Measurements from ENCODE around the gene ANK3.

Gene ANK3

DNA sequence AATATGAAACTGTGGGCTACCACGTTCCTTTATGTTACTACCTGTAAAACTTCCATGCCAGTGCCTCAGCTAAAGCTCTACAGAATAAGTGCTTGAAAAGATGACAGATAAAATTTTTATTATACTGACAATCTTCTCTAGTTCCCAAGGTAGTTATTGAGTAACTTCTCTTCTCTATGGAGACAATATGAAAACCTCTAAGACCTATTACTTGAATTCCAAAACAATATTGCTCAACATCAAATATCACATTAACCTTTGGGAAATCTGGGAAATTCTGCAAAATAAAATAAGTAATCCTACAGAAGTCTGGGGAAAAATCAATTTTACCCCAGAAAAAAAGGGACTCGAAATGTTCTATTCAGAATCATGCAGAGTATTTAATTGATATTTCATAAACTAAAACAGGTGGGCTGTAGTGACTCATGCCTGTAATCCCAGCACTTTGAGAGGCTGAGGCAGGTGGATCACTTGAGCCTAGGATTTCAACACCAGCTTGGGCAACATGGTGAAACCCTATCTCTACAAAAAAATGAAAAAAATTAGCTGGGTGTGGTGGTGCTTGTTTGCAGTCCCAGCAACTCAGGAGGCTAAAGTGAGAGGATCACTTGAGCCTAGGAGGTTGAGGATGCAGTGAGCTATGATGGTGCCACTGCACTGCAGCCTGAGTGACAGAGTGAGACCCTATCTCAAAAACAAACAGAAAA is 23.8 kb upstream of the ANK3 start:
- DNase-seq (ENCODE audit: low spot score), result no peak

GRCh38 chr10:60410970-60411369 is 21.3 kb upstream of the ANK3 start:
- DNase-seq (ENCODE audit: low spot score), result no peak

DNA sequence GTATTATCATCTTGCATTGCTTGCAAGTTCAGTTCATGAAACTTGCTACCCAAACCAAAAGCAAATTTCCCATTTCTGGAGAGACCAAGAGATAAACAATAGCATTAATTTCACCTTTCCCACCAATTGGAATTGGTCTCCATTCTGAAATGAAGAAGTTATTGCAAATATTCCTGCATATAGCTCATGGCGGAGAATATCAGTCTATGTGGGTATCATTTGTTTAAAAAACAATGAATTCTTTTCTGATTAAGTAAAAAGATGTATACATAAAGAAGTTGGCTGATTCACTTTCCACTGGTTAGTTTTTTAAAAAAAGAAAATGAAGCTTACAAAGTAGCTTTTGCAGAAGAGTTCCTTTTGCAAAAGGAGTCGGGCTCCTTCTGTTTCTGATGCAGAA is 19.5 kb upstream of the ANK3 start:
- DNase-seq (ENCODE audit: low spot score), result no peak

DNA sequence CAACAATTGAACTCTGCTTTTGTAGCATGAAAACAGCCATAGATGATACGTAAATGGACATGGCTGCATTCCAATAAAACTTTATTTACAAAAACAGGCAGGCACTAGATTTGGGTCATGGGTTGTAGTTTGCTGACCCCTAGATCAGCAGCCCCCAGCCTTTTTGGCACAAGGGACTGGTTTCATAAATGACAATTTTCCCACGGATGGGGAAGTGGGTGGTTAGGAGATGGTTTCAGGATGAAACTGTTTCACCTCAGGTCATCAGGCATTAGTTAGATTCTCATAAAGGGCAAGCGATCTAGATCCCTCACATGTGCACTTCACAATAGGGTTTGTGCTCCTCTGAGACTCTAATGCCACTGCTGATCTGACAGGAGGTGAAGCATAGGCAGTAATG is 16.5 kb upstream of the ANK3 start:
- no peak for DNase-seq (ENCODE audit: low spot score)

DNA sequence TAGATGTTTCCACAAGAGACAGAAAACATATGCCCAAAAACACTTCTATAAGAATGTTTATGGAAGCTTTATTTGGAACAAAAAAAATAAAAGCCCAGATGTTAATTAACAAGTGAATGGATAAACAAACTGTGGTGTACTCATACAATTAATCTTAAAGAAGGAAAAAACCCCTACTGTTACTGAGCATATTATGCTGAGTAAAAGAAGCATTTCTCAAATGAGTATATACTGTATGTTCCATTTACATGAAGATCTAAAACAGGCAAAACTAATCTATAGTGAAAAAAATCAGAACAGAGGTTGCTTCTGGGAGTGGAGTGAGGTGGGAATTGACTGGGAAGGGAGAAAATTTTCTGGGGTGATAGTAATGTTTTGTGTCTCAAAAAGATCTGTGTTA is 15.5 kb upstream of the ANK3 start:
- no peak for DNase-seq (ENCODE audit: low spot score)

- no peak for DNase-seq (ENCODE audit: low spot score)
Measured at GRCh38 chr10:60403168-60403873, 13.6 kb upstream of the ANK3 start.

GRCh38 chr10:60400366-60400765 is 10.7 kb upstream of the ANK3 start:
- no peak for DNase-seq (ENCODE audit: low spot score)

GRCh38 chr10:60399328-60399727 is 9.7 kb upstream of the ANK3 start:
- no peak for DNase-seq (ENCODE audit: low spot score)

DNA sequence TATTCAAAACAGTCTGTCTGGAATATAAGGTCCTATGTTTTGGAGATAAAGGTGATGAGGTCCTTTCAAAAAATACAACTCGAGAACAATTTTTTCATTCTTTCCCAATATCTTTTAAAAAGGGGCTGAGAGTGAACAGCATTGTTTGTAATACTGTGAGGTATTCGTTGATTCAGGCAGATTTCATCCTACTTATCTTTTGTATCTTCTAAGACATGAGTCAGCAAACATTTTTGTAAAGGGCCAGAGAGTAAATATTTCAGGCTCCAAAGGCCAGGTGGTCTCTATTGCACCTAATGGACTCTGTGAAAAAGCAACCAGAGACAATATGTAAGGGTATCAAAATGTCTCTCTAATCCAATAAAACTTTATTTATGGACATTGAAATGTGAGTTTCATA is 8.1 kb upstream of the ANK3 start:
- no peak for DNase-seq (ENCODE audit: low spot score)

- no peak for DNase-seq (ENCODE audit: low spot score)
Measured at GRCh38 chr10:60396766-60397165, 7.1 kb upstream of the ANK3 start.

DNA sequence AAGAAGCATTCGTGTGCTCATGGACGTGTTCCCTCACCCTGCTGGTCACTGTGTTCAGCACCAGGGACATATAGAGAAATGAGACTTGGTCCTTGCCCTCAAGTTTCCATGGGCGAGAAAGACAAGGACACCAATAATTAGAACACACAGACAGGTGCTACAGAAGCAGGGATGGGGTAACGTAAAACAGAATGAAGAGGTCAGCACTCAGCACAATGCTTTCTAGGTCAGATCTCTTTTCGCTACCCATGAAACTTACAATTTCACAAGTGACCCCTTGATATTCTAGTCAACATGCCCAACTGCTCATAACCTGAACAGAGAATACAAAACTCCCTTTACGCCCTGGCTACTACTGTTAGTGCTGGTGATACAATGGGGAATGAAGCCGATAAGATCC is 6.0 kb upstream of the ANK3 start:
- no peak for DNase-seq (ENCODE audit: low spot score)

DNA sequence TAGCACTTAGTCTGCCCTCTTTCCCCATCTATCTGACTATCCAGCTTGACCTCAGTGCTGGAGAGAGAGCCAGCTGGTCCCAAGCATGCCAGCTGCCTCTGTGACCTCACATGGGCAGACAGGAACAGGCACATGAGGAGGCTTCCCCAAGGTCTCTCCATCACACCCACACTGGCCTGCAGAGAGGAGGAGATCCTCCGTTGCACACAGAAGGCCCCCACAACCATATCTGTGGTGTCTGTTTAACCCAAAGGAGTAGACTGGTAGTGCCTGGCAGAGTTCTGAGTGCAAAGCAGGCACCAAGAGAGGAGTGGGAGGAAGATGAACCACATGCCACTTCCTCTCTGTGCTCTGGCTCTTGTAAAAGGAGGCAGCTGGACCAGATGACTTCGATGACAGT is 4.8 kb upstream of the ANK3 start:
- DNase-seq (ENCODE audit: low spot score), result no peak

DNA sequence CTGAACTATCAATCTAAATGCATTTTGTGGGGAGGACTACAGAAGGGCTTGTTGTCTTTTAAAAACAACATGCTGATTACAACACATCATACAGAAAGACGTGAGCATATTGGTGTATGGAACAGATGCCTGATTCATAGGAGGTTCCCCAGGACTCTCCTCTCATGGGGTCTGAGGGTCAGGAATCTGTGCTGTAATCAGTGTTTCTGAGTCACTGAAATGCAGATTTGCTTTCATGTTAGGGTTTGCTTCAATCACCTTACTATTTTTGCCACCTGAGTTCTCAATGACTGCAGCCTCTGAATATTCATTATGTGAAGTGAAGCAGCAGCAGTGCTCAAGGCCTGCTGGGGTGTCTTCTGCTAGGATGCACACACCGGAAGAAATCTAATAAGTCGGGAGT is 550 bp upstream of the ANK3 start:
- DNase-seq (ENCODE audit: low spot score), result peak; percentile 54

GRCh38 chr10:60388709-60389301 is 870 bp downstream of the ANK3 start:
- no peak for DNase-seq (ENCODE audit: low spot score)

DNA sequence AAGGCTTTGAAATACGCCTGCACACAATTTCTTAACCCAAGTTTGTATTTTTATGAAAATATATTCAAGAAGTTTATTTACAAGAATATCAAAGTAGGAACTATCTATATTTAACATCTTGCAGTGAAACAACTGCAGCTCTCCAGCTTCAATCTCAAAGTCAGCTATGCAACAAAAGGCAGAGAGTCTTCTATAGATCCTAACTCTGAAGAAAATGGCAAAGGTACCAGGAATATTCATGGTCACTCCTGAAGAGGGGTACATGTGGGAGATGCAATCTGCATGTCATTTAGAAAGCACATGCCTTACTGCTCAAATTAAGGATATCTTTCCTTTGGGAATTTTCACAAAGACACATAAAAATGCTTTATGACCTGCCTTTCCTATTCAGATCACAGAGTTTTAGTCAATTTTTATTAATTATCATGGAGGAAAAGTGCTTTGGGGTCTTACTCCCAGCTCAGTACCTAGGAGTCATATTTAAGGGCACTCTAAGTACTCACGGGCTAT is 1.5 kb downstream of the ANK3 start:
- DNase-seq (ENCODE audit: low spot score), result no peak

GRCh38 chr10:60387531-60387930 is 2.1 kb downstream of the ANK3 start:
- DNase-seq (ENCODE audit: low spot score), result no peak

GRCh38 chr10:60385399-60385738 is 4.3 kb downstream of the ANK3 start:
- DNase-seq (ENCODE audit: low spot score), result no peak

GRCh38 chr10:60384708-60385398 is 4.8 kb downstream of the ANK3 start:
- DNase-seq (ENCODE audit: low spot score), result peak; percentile 19

DNA sequence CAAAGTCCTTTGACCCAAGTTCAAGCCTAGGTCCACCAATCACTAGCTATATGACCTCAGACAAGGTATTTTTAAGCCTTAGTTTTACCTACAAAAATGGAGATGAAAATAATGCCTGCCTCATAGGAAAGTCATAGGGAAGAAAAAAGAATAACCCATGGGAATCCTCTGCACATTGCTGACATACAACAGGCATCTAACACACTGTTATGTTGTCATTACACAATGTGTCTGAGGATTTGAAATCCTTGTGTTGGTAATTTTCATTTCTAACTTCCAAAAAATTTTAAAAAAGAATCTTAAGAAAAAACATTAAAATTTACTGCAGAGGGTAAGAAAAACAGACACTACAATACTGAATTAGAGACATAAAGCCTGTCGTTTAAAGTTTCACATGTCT is 5.7 kb downstream of the ANK3 start:
- DNase-seq (ENCODE audit: low spot score), result no peak

GRCh38 chr10:60382946-60383681 is 6.6 kb downstream of the ANK3 start:
- no peak for DNase-seq (ENCODE audit: low spot score)

- no peak for DNase-seq (ENCODE audit: low spot score)
Measured at GRCh38 chr10:60380781-60381180, 8.9 kb downstream of the ANK3 start.

- DNase-seq (ENCODE audit: low spot score), result no peak
Measured at GRCh38 chr10:60377955-60378354, 11.7 kb downstream of the ANK3 start.

Measured in COLO829 (cell line).